GM21825 (cell line): ENCODE results near the gene POU2F1.
"Not testable (repeated sequence)": the region's sequence is repeated elsewhere in the genome, so short reads cannot be mapped to it uniquely, and the experiment has no call there.

Experiments
- ATAC-seq: cut with Tn5 transposase; IDR thresholded peaks from one replicate; pipeline ENCODE4 v1.9.1; 2021; ENCODE audit warnings: mild to moderate bottlenecking, moderate library complexity; ENCODE audit not compliant: unreplicated experiment

Gene POU2F1

DNA sequence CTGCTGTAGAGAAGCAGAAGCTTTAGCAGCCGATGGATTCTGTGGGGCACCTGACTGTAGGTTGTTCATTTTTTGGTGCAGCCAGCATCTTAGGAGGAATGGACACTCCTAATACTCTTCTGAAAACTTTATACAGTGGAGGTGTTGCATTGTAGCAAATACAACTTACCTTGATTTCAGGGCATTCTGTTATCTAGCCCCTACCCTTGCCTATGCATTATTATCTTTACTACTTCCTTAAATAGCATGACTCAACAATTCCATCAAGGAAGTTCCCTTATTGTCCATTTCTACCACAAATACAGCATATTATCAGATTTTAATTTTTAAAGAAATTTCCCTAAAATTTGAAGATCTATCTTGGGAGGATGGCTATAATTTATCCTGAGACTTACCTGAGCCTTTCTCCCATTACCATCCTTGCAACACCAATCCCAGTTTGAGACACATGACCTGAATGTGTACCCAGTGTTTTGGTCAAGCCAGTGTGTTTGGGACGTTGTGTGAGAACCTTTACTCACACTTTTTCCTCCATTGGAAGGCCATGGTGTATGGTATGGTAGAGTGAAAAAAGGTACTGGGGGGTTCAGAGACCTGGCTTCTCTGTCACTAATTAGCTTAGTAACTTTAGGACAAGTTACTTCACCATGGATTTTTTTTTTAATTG lies 9.2 kb downstream of the POU2F1 start:
- no peak for ATAC-seq

GRCh38 chr1:167230437-167230836 lies 9.8 kb downstream of the POU2F1 start:
- ATAC-seq: no peak

DNA sequence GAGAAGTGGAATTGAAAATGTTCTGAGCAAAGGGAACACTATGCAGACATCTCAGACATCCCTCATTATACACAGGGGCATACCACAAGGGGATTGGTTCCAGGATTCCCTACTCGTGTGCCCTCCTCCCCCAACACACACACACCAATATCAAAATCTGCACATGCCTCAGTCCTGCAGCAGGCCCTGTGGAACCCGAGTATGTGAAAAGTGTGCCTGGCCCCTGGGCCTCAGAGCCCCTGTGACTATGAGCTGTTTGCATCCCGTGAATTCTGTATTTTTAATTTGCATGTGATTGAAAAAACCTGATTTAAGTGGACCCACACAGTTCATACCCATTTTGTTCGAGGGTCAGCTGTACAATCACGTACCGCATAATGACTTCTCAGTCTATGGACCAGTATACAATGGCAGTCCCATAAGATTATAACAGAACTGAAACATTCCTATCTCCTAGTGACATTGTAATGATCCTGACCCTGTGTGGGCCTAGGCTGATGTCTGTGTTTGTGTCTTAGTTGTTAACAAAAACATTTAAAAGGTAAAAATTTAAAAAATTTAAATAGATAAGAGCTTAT lies 11.3 kb downstream of the POU2F1 start:
- no peak for ATAC-seq

GRCh38 chr1:167232801-167233200 lies 12.1 kb downstream of the POU2F1 start:
- no peak for ATAC-seq

DNA sequence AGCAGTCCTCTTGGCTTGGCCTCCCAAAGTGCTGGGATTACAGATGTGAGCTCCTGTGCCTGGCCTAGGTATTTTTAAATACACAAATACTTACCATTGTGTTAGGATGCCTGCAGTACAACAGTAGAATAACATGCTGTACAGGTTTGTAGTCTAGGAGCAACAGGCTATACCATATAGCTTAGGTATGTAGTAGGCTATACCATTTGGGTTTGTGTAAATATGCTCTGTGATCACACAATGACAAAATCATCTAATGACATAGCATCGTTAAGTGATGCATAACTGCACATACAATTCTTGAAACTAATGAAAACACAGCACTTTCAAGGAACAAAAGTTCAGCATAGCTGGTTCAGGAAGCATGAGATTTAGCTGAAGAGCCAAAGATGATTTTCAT lies 12.7 kb downstream of the POU2F1 start:
- ATAC-seq: no peak

DNA sequence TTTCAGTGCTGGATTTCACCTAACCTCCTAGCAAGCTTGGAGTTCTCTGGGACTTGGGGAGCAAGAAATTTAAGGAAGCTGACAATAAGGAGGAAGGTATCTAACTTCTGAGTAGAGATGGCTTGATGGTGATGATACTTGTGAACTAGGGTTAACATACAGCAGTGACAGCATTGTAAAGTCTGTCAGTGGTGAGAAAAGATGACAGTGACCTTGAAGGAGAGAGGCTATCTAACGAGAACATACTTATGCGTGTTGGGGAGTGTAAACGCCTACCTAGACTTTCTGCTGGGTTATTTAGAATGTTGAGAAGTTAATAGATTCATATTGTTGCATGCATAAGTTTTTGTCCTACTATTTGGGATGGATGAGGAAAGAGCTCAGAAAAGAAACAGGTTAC lies 16.3 kb downstream of the POU2F1 start:
- ATAC-seq: no peak

GRCh38 chr1:167238713-167239112 lies 18.0 kb downstream of the POU2F1 start:
- ATAC-seq: no peak

GRCh38 chr1:167239257-167239656 lies 18.6 kb downstream of the POU2F1 start:
- ATAC-seq: no peak

- ATAC-seq: no peak
These were observed 23.6 kb downstream of the POU2F1 start for GRCh38 chr1:167244244-167244643.

DNA sequence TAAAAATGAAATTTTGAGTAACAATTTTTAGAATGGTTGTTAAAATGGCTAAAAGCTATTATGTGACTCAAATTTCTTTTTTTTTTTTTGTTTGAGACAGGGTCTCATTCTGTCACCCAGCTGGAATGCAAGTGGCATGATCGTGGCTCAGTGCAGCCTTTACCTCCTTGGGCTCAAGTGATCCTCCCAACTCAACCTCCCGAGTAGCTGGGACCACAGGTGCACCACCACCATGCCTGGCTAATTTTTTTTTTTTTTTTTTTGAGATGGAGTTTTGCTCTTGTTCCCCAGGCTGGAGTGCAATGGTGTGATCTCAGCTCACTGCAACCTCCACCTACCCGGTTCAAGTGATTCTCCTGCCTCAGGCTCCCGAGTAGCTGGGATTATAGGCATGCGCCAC lies 24.5 kb downstream of the POU2F1 start:
- not testable (repeated sequence) for ATAC-seq

DNA sequence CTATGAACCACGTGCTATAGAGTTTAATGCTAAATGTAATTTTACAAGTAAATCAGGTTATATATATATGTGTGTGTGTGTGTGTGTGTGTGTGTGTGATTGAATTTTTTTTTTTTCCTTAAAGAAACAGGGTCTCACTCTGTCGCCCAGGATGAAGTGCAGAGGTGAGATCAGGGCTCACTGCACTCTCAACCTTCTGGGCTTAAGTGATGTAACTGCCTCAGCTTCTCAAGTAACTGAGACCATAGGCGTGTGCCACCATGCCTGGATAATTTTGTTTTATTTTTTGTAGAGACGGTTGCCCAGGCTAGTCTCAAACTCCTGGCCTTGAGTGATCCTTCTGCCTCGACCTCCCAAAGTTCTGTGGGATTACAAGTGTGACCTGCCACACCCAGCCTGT lies 26.3 kb downstream of the POU2F1 start:
- ATAC-seq: no peak

DNA sequence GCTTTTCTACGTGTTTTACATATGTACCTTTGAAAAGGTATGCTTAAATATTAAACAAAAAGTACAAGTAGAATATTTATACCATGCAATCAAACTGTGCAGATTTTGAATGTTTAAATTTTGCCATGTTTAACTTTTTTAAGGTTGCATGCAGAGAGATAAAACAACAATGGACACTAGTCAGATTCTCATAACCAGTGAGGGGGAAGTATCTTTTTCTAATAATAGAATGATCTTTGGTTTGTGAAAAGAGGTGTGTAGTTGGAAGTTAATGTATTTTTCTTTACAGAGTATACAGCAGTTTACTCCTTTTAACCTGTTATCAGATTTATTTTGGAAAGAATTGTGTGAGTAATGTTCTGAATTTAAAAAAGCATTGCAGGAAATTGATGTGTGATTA lies 27.1 kb downstream of the POU2F1 start:
- no peak for ATAC-seq

GRCh38 chr1:167248707-167249642 lies 28.3 kb downstream of the POU2F1 start:
- ATAC-seq: no peak

- ATAC-seq: peak; percentile 56
These were observed 29.0 kb downstream of the POU2F1 start for GRCh38 chr1:167249702-167250101.

DNA sequence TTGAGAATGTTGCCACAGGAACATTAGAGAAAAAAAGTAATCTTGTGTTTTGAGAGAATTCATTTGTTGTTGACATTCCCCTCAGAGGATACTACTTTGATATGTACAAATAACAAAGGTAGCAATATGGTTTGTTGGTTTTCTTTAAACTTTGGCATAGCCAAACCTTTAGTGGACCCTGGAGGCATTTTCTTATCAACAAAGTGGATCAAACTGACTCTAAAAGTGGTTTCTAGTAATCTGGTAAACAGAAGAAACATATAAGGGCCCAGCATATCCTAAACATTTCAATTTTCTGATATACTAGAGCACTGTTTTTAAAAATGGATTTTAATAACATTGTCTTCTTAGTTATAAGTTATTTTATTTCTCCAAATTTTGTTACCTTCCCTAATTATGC lies 29.8 kb downstream of the POU2F1 start:
- no peak for ATAC-seq

DNA sequence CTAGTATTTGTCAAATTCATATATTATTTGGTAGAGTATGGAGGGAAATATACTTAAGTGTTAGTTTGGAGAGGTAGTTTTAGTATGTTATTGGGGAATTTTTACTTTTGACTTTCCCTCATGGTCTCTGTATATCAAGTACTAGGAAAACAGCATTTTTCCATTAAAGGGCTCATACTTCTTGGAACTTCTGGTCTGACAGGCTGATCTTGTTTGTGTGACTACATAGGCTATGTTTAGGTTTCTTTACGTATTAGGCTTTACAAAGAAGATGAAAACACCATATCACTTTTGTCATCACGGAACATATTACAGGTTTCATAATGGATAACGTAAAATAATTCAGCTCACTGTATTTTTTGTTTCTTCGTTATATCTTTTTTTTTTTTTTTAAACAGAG lies 30.8 kb downstream of the POU2F1 start:
- ATAC-seq: no peak

GRCh38 chr1:167252986-167253385 lies 32.3 kb downstream of the POU2F1 start:
- ATAC-seq: no peak

DNA sequence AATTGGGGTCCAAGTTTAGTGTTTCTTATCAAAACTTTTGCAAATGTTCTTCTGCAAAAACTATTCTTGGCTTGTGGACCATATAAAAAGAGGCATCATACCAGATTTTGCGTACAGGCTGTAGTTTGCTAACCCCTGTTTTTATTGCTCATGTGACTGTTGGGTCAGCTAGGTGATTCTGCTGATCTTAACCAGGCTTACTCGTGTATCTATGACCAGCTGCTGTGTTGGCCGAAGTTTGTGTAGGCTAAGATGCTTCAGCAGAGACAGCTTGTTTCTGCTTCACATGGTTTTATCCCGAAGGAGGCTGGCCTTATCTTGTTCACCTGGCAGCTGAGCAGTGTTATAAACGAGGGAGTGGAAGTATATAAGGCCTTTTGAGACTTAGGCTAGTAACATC lies 38.2 kb downstream of the POU2F1 start:
- no peak for ATAC-seq

GRCh38 chr1:167262836-167263235 lies 42.1 kb downstream of the POU2F1 start:
- no peak for ATAC-seq

GRCh38 chr1:167263344-167263743 lies 42.7 kb downstream of the POU2F1 start:
- no peak for ATAC-seq

DNA sequence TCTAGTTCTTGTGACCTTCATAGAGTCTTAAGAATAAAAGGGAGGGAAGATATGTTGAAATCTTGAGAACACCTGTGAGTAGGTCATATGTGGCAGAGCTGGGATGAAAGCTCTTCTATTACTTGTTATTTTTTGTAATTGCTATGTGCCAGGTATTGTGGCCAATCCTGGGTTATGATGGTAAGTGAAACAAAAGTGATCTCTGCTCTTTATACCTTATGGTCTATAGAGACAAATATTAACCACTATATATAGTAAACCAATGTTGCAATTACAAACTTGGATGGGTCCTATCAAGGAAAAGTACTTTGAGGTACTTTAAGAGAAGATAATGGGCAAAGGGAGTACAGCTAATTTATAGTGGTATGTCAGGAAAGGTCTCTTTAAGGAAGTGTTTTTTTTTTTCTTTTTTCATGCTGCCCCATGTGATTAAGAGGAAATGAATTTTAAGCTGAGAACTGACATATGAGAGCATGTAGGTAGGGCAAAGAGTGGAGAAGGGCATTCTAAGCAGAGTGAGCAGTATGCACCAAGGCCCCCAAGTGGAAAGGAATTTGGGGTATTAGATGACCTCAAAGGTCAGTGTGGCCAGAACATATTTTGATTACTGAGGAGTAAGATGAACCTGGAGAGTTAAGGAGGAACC lies 43.3 kb downstream of the POU2F1 start:
- peak; percentile 62 for ATAC-seq
